ENCODE measurements around the gene AHDC1. TPM values are rescaled to one million over a fixed set of nuclear protein-coding genes. Genes with fewer than 3 reads are reported as not detected.

Gene AHDC1
- total and polyA plus RNA-seq, 2 of the 13 experiments (the other 11 are each of a cell fraction or from before 2014, with no cell fraction given): 1.0 to 2.7 TPM

DNA sequence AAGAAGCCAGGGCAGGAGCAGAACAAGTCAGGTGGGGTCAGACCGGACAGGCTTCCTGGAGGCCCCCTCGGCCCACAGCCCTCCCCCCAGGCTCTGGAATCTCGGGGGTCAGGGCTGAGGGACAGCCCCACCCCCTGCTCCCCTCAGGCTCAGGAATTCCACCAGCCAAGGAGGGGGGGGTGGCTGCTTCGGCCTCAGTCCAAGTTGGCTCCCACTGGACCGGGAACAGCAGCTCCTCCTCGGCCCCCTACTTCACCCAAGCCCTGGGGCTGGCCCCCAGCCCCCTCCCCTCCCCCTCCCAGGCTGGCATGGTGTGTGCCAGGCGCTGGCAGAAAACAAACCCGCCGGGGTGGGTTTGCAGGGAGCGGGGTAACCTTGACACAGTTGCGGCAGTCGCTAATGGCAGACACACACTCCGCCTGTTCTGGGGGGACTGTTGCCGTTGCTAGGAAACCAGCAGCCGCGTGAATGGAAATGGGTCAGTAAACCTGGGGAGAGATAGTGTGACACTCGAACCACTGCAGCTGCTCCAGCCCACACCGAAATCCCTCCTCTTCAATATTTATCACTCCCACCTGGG is 32.4 kb downstream of the AHDC1 start (continued):
- TF ChIP-seq SRSF4 (IDR thresholded peaks at IDR 0.05; ENCODE audit: low read depth, low read length, poor library complexity, severe bottlenecking) (no peak), EEA1 (CRISPR knock-in tag; IDR thresholded peaks at IDR 0.05; ENCODE audit: borderline replicate concordance) (0 out of 2 replicates have a peak, but pooled peaks have one; percentile 4), ZNF230 (CRISPR knock-in tag; IDR thresholded peaks at IDR 0.05) (no peak), FOXA3 (CRISPR knock-in tag; IDR thresholded peaks at IDR 0.05) (no peak), ZFP36L1 (CRISPR knock-in tag; IDR thresholded peaks at IDR 0.05) (no peak), ZSCAN31 (CRISPR knock-in tag; IDR thresholded peaks at IDR 0.05; ENCODE audit: low read depth) (0 out of 2 replicates have a peak, but pooled peaks have one; percentile 23), KLF11 (CRISPR knock-in tag; IDR thresholded peaks at IDR 0.05) (no peak), AKAP8 (CRISPR knock-in tag; IDR thresholded peaks at IDR 0.05) (no peak), MED8 (CRISPR knock-in tag; IDR thresholded peaks at IDR 0.05; ENCODE audit: insufficient replicate concordance) (no peak), ZNF232 (CRISPR knock-in tag; IDR thresholded peaks at IDR 0.05; ENCODE audit: borderline replicate concordance) (no peak), ARNT2 (CRISPR knock-in tag; IDR thresholded peaks at IDR 0.05; ENCODE audit: low read depth) (no peak), ZNF788 (CRISPR knock-in tag; IDR thresholded peaks at IDR 0.05; ENCODE audit: borderline replicate concordance) (no peak), HDAC6 (IDR thresholded peaks at IDR 0.05; ENCODE audit: low read depth, low read length) (no peak), HOXA9 (CRISPR knock-in tag; IDR thresholded peaks at IDR 0.05; ENCODE audit: borderline replicate concordance) (no peak), SP1 (IDR thresholded peaks at IDR 0.05) (no peak), SP1 (CRISPR knock-in tag; IDR thresholded peaks at IDR 0.05) (no peak), KDM2A (CRISPR knock-in tag; IDR thresholded peaks at IDR 0.05; ENCODE audit: borderline replicate concordance, low read depth) (no peak), ZNF468 (CRISPR knock-in tag; IDR thresholded peaks at IDR 0.05) (no peak), SOX13 (IDR thresholded peaks at IDR 0.05) (no peak), SOX13 (CRISPR knock-in tag; conservative IDR thresholded peaks at IDR 0.05 in 1 of 2, IDR thresholded peaks at IDR 0.05 in 1 of 2) (0 out of 4 replicates have a peak, but pooled peaks of 1 of the 2 experiments have one; percentile 7)
- TF ChIP-seq, protein P1, sequence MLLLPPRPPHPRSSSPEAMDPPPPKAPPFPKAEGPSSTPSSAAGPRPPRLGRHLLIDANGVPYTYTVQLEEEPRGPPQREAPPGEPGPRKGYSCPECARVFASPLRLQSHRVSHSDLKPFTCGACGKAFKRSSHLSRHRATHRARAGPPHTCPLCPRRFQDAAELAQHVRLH (CRISPR knock-in tag; IDR thresholded peaks at IDR 0.05; ENCODE audit: borderline replicate concordance, low read depth): no peak
- TF ChIP-seq, protein P2, sequence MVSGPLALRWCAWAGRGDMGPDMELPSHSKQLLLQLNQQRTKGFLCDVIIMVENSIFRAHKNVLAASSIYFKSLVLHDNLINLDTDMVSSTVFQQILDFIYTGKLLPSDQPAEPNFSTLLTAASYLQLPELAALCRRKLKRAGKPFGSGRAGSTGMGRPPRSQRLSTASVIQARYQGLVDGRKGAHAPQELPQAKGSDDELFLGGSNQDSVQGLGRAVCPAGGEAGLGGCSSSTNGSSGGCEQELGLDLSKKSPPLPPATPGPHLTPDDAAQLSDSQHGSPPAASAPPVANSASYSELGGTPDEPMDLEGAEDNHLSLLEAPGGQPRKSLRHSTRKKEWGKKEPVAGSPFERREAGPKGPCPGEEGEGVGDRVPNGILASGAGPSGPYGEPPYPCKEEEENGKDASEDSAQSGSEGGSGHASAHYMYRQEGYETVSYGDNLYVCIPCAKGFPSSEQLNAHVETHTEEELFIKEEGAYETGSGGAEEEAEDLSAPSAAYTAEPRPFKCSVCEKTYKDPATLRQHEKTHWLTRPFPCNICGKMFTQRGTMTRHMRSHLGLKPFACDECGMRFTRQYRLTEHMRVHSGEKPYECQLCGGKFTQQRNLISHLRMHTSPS (CRISPR knock-in tag; IDR thresholded peaks at IDR 0.05; ENCODE audit: low read depth): peak; percentile 57; the same call in 1 of the 2 replicates
- TF ChIP-seq, protein P3, sequence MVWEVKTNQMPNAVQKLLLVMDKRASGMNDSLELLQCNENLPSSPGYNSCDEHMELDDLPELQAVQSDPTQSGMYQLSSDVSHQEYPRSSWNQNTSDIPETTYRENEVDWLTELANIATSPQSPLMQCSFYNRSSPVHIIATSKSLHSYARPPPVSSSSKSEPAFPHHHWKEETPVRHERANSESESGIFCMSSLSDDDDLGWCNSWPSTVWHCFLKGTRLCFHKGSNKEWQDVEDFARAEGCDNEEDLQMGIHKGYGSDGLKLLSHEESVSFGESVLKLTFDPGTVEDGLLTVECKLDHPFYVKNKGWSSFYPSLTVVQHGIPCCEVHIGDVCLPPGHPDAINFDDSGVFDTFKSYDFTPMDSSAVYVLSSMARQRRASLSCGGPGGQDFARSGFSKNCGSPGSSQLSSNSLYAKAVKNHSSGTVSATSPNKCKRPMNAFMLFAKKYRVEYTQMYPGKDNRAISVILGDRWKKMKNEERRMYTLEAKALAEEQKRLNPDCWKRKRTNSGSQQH (CRISPR knock-in tag; IDR thresholded peaks at IDR 0.05; ENCODE audit: low read depth): no peak
- TF ChIP-seq, protein P4, sequence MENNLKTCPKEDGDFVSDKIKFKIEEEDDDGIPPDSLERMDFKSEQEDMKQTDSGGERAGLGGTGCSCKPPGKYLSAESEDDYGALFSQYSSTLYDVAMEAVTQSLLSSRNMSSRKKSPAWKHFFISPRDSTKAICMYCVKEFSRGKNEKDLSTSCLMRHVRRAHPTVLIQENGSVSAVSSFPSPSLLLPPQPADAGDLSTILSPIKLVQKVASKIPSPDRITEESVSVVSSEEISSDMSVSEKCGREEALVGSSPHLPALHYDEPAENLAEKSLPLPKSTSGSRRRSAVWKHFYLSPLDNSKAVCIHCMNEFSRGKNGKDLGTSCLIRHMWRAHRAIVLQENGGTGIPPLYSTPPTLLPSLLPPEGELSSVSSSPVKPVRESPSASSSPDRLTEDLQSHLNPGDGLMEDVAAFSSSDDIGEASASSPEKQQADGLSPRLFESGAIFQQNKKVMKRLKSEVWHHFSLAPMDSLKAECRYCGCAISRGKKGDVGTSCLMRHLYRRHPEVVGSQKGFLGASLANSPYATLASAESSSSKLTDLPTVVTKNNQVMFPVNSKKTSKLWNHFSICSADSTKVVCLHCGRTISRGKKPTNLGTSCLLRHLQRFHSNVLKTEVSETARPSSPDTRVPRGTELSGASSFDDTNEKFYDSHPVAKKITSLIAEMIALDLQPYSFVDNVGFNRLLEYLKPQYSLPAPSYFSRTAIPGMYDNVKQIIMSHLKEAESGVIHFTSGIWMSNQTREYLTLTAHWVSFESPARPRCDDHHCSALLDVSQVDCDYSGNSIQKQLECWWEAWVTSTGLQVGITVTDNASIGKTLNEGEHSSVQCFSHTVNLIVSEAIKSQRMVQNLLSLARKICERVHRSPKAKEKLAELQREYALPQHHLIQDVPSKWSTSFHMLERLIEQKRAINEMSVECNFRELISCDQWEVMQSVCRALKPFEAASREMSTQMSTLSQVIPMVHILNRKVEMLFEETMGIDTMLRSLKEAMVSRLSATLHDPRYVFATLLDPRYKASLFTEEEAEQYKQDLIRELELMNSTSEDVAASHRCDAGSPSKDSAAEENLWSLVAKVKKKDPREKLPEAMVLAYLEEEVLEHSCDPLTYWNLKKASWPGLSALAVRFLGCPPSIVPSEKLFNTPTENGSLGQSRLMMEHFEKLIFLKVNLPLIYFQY (CRISPR knock-in tag; IDR thresholded peaks at IDR 0.05; ENCODE audit: borderline replicate concordance): no peak

Data from HepG2 (cell line).